IPS DF 4.7 (cell line): ENCODE data around the gene HHIP.

ENCODE experiments used
- DNase-seq: peaks from one replicate; pipeline ENCODE4 v3.0.0-alpha.2; 2013; ENCODE audit warnings: low spot score; ENCODE audit errors: extremely low read depth

HHIP gene

GRCh38 chr4:144656850-144657249, 10.9 kb downstream of the HHIP start:
- no peak for DNase-seq

DNA sequence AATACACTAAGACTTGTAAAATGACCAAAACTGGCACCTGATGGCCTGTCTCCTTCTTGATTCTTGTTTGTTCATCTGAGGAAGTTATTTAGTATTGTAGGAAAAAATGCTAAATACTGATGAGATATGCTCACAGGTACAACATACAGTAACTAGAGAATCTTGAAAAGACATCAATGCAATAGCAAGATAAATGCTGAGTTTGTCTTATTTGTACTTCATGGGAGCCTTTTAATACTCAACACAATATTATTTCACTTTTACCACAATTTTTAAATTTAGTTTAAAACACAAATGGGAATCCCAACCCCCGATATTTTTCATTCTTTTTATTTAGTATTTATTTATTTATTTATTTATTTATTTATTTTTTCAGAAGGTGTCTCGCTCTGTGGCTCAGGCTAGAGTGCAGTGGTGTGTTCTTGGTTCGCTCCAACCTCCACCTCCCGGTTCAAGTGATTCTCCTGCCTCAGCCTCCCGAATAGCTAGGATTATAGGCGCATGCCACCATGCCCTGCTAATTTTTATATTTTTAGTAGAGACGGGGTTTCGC, 12.1 kb downstream of the HHIP start:
- DNase-seq = no peak

DNA sequence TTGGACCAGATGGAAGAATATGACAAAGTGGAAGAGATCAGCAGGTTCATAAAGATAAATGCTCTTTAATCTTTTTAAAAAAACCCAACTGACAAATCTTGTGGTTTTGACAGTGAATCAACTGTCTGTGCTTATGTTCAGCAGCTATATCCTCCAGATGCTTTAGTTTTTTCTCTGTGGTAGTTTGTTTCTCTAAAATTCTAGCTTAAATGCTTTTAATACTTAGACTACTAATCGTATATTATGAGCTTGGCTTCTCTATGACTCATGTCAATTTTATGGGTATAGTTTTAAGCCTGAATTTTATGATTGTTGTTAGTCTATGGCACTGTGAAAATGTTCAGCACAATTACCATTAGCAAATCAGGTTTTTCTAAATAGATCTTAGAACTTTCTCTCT, 12.9 kb downstream of the HHIP start:
- DNase-seq = no peak

DNA sequence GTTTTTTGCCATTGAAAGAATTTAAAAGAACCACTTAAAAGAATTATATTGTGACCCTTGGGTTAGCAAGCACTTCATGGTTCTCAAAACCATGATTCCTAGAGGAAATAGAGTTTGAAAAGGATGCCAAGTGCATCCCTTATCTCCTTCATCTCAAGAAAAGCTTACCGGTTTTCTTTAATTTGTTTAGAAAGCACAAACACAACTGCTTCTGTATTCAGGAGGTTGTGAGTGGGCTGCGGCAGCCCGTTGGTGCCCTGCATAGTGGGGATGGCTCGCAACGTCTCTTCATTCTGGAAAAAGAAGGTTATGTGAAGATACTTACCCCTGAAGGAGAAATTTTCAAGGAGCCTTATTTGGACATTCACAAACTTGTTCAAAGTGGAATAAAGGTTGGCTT, 13.5 kb downstream of the HHIP start:
- no peak for DNase-seq

DNA sequence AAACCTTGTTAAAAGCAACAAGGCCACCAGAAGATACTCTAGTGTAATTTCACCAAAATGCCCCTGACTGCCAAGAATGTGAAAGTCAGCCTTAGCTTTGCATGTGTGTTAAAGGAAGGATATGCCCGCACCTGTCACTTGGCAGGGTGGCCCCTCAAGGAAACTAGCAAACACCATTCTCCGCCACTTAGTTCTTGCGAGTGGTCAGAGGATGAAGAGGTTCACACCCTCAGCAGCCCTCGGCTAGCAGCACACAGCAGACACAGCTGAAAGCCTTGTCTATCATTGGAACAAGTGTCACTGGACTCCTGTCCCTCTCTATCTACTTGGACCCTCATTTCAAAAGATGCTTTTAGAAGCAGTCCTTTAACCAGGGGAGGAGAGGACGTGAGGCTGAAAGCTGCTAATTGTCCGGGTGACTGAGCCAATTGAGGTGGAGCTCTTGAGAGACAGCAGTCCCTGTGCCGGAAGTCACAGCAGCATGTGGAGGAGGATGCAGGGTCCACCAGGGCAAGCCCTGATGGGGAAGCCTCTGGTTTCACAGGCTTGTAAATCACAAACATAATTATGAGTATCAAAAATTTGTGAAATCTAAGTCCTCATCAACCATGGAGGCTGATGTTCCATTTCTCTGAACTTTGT, 18.0 kb downstream of the HHIP start:
- DNase-seq = no peak

DNA sequence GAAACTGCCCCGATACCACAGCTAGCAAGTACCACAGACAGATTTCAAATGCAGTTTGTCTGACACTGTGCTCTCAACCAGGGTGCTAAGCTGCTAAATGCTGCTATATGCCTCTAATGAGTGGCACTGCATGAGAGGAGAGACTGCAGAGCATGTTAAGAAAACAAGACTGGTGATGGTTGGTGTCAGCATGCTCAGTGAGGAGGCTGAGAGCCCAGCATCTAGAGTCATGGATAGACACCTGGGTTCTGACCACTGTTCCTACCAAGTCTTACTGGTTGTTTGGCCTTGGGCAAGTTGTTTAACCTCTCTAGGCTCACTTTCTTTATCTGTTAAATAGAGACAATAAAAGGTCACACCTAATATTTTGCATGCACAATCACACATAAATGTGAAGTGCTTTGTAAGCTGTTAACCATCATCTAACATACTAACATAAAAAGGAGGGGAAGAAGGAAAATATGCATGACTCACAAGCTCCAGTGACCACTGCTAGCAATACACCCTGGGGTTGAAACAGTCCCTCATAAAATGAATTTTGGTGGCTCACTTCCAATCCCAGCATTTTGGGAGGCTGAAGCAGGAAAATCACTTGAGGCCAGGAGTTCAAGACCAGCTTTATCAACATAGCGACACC, 20.7 kb downstream of the HHIP start:
- no peak for DNase-seq

- DNase-seq = no peak
These were observed 21.5 kb downstream of the HHIP start for GRCh38 chr4:144667500-144667899.

GRCh38 chr4:144670776-144671175, 24.8 kb downstream of the HHIP start:
- DNase-seq = no peak

- DNase-seq = no peak
These were observed 28.8 kb downstream of the HHIP start for GRCh38 chr4:144674711-144675110.

DNA sequence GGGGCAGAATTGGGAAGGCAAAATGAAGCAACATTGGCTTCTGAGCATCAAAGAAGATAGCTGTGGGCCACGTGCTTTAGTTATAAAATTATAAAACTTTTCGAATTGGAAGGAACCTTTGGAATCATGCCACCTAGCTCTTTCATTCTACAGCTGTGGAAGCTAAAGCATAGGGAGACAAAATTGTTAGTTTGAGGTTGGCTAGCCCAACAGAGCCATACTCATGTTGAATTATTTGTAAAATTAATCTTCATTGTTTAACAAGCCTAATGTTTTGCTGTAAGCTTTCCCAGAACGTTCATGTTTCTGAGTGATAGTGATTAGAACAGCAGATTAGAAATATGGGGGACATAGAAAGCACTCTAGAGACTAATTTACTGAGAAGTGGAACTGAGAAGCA, 35.9 kb downstream of the HHIP start:
- no peak for DNase-seq

DNA sequence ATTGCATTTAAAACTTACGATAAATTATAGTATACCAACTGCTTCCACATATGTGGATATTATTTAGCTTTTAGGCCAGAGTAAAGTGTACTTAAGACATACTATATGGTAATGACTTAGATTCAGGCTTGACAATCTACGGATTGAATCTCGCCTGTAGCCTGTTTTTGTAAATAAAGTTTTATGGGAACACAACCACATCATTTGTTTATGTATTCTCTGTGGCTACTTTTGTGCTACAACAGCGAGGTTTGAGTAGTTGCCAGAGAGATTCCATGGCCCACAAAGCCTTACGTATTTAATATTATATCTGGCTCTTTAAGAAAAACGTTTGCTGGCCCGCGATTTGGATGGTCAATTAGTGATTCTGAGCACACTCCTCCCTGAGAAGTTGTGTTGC, 37.6 kb downstream of the HHIP start:
- no peak for DNase-seq

DNA sequence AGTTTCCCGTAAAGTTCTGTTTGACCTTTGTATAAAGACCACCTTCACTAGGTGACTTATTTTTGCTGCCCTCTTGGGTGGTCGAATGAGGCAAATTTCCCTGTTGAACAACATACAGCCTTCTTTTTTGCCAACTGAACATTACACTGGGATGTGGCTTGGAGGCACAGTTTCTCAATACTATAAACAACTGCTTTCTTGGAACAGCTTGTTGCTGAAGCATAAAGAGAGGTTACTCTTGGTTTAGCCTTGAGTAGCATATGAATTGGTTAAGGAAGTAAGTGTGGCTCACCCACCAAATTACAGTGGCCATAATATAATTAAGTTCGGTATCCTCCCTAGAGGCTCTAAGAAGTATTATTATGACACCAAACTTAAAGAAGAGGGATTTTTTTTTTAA, 40.0 kb downstream of the HHIP start:
- no peak for DNase-seq

- no peak for DNase-seq
These were observed 41.0 kb downstream of the HHIP start for GRCh38 chr4:144686921-144687320.

- DNase-seq = no peak
These were observed 41.5 kb downstream of the HHIP start for GRCh38 chr4:144687466-144687865.

DNA sequence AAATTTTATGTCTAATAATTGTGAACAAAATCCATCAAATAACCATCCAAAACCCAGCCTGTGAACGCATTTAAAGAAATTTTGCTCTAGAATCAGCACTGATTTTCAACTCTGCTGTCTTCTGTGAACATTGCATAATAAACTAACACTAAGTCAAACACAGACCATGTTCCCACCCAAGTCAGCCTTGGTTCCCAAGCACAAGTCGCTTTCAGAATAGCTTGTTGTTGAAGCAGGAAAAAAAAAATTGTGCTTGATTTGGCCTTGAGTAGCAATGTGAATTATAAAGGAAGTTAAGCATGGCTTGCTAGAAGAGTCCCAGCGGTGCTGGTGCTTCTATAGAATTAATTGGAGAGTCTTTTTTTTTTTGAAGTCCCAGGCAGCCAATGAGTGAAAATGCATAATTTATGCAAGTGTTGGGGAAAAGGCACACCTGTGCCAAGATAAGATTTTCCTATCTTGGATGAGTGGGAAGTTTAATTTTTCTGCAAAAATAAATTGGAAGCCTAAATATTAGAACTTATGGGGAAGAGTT, 42.1 kb downstream of the HHIP start:
- no peak for DNase-seq

GRCh38 chr4:144689125-144689524, 43.2 kb downstream of the HHIP start:
- no peak for DNase-seq

- no peak for DNase-seq
These were observed 49.8 kb downstream of the HHIP start for GRCh38 chr4:144695721-144696120.

DNA sequence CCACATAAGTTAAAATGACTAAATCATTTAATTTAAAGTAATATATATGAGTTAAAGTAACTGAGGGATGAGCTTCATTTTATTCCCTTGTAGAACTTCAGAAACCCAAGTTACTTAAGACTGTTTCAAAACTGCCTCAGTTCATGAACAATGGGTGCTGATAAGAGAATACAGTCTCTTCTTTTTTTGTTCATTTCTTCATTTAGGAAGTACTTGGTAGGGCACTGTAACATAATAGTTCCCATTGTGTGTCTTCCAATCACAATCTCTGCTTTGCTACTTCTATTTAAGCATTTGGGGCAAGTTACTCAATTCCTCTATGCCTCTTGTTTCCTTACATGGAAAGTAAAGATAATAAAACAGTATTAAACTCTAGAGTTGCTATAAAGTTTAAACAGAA, 50.4 kb downstream of the HHIP start:
- DNase-seq = no peak

DNA sequence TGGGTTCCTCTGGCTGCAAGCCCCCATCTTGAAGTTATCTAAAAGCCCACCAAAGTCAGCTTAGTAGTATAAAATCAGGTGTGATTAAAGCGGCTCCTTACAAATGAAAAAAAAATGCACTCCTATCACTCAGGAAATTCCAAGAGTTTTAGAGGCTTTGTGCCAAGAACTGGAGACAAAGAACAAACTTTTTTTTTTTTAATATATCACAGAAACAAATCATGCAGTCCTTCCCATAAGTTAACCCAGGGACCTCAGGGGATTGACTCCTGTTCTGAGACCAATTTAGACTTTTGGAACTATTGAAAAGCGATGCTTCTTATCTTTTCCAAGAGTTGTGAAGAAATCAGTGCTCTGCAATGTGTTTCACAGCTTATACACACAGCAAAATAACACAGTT, 53.6 kb downstream of the HHIP start:
- DNase-seq = no peak

GRCh38 chr4:144701683-144702233, 55.8 kb downstream of the HHIP start:
- no peak for DNase-seq

DNA sequence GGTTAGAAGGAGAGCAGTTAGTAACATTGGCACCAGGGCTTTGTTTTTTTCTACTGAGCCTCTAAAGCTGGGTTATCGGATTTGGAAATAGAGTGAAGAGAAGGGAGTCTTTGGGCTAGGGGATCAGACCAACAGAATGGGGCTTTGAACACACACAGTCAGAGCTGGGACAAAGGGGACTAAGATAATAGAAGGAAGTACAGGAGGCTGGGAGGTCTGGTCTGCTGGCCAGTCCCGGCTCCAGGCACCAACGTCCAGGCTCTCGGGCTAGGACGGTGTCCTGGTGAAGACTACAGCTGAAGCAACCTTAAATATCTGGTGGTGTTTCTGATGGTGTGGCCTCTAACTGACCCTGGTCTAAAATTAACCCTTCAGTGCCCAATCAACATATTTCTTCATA, 57.5 kb downstream of the HHIP start:
- DNase-seq = no peak
